Dendritic cell treated with granulocyte-macrophage colony-stimulating factor and Interleukin-4, amounts not matched to agents 40 ng/mL and 50 ng/mL, for 4 days (primary cell): ENCODE data around the gene DNAH12.
"Not testable (repeated sequence)": the region's sequence is repeated elsewhere in the genome, so short reads cannot be mapped to it uniquely, and the experiment has no call there.

Experiments used
- H3K27ac Mint-ChIP-seq: one replicate; pipeline ENCODE4 v1.8.0; 2022; ENCODE audit warnings: mild to moderate bottlenecking, mixed read lengths
- H3K27me3 Mint-ChIP-seq: one replicate; pipeline ENCODE4 v1.8.0; 2022; ENCODE audit warnings: mild to moderate bottlenecking, mixed read lengths
- H3K36me3 Mint-ChIP-seq: one replicate; pipeline ENCODE4 v1.8.0; 2022; ENCODE audit warnings: low read depth, mixed read lengths
- H3K4me1 Mint-ChIP-seq: one replicate; pipeline ENCODE4 v1.8.0; 2022; ENCODE audit warnings: low read depth, mixed read lengths
- H3K4me3 Mint-ChIP-seq: one replicate; pipeline ENCODE4 v1.8.0; 2022; ENCODE audit warnings: mild to moderate bottlenecking, moderate library complexity, mixed read lengths
- H3K9me3 Mint-ChIP-seq: one replicate; pipeline ENCODE4 v1.8.0; 2022; ENCODE audit warnings: mixed read lengths
- intact Hi-C: fragments of 100-400 bp; cut with micrococcal nuclease; formaldehyde crosslinking; loops from one replicate; pipeline ENCODE4 v1.15.0; 2022

The DNAH12 gene

GRCh38 chr3:57477193-57477592, 67.0 kb downstream of the DNAH12 start:
- H3K9me3 Mint-ChIP-seq, result peaks cover 35% of the 10 kb centered on the region
- H3K4me3 Mint-ChIP-seq, H3K27me3 Mint-ChIP-seq, H3K4me1 Mint-ChIP-seq, H3K36me3 Mint-ChIP-seq, intact Hi-C loops, H3K27ac Mint-ChIP-seq: not testable (repeated sequence)

GRCh38 chr3:57464801-57465200, 79.3 kb downstream of the DNAH12 start:
- Mint-ChIP-seq H3K4me3 (no peak overlapping the region), H3K36me3 (no peaks in the 10 kb centered on the region), H3K9me3 (no peaks in the 10 kb centered on the region), H3K27me3 (no peaks in the 10 kb centered on the region), H3K27ac (no peak overlapping the region), H3K4me1 (no peaks in the 10 kb centered on the region)
- intact Hi-C loops, result no loop called here

GRCh38 chr3:57464011-57464410, 80.1 kb downstream of the DNAH12 start:
- Mint-ChIP-seq H3K9me3 (no peaks in the 10 kb centered on the region), H3K27me3 (no peaks in the 10 kb centered on the region), H3K4me3 (no peak overlapping the region), H3K36me3 (no peaks in the 10 kb centered on the region), H3K27ac (no peak overlapping the region), H3K4me1 (no peaks in the 10 kb centered on the region)
- intact Hi-C loops, result no loop called here

GRCh38 chr3:57451150-57451846, 92.8 kb downstream of the DNAH12 start:
- intact Hi-C loops, result no loop called here
- Mint-ChIP-seq H3K4me1 (no peaks in the 10 kb centered on the region), H3K4me3 (no peak overlapping the region), H3K27me3 (no peaks in the 10 kb centered on the region), H3K27ac (no peak overlapping the region), H3K9me3 (no peaks in the 10 kb centered on the region), H3K36me3 (no peaks in the 10 kb centered on the region)

GRCh38 chr3:57449276-57449847, 94.8 kb downstream of the DNAH12 start:
- H3K4me1 Mint-ChIP-seq, intact Hi-C loops, H3K27ac Mint-ChIP-seq, H3K4me3 Mint-ChIP-seq, H3K36me3 Mint-ChIP-seq, H3K27me3 Mint-ChIP-seq, H3K9me3 Mint-ChIP-seq: not testable (repeated sequence)

GRCh38 chr3:57448489-57448888, 95.7 kb downstream of the DNAH12 start:
- H3K9me3 Mint-ChIP-seq, H3K4me3 Mint-ChIP-seq, H3K4me1 Mint-ChIP-seq, intact Hi-C loops, H3K27ac Mint-ChIP-seq, H3K36me3 Mint-ChIP-seq, H3K27me3 Mint-ChIP-seq: not testable (repeated sequence)

- intact Hi-C loops, result no loop called here
- Mint-ChIP-seq H3K9me3 (no peaks in the 10 kb centered on the region), H3K27me3 (peaks cover 1% of the 10 kb centered on the region), H3K4me3 (no peak overlapping the region), H3K27ac (no peak overlapping the region), H3K36me3 (no peaks in the 10 kb centered on the region), H3K4me1 (no peaks in the 10 kb centered on the region)
These were observed 97.8 kb downstream of the DNAH12 start for GRCh38 chr3:57446318-57446841.

GRCh38 chr3:57444469-57444868, 99.7 kb downstream of the DNAH12 start:
- no peaks in the 10 kb centered on the region for H3K4me1 Mint-ChIP-seq
- H3K27ac Mint-ChIP-seq, result no peak overlapping the region
- H3K9me3 Mint-ChIP-seq, result no peaks in the 10 kb centered on the region
- intact Hi-C loops, result no loop called here
- peaks cover 1% of the 10 kb centered on the region for H3K27me3 Mint-ChIP-seq
- H3K4me3 Mint-ChIP-seq, result no peak overlapping the region
- H3K36me3 Mint-ChIP-seq, result no peaks in the 10 kb centered on the region

- H3K4me1 Mint-ChIP-seq, H3K27ac Mint-ChIP-seq, H3K4me3 Mint-ChIP-seq, H3K36me3 Mint-ChIP-seq, intact Hi-C loops, H3K9me3 Mint-ChIP-seq, H3K27me3 Mint-ChIP-seq: not testable (repeated sequence)
These were observed 104.0 kb downstream of the DNAH12 start for GRCh38 chr3:57440144-57440543.

GRCh38 chr3:57438460-57438859, 105.7 kb downstream of the DNAH12 start:
- H3K4me1 Mint-ChIP-seq, H3K36me3 Mint-ChIP-seq, H3K27ac Mint-ChIP-seq, H3K27me3 Mint-ChIP-seq, H3K9me3 Mint-ChIP-seq, intact Hi-C loops, H3K4me3 Mint-ChIP-seq: not testable (repeated sequence)

- intact Hi-C loops, result no loop called here
- Mint-ChIP-seq H3K36me3 (no peaks in the 10 kb centered on the region), H3K27ac (no peak overlapping the region), H3K9me3 (no peaks in the 10 kb centered on the region), H3K27me3 (no peaks in the 10 kb centered on the region), H3K4me3 (no peak overlapping the region), H3K4me1 (no peaks in the 10 kb centered on the region)
These were observed 107.9 kb downstream of the DNAH12 start for GRCh38 chr3:57436195-57436761.

GRCh38 chr3:57434041-57434440, 110.1 kb downstream of the DNAH12 start:
- intact Hi-C loops, result no loop called here
- Mint-ChIP-seq H3K4me1 (no peaks in the 10 kb centered on the region), H3K27ac (no peak overlapping the region), H3K4me3 (no peak overlapping the region), H3K27me3 (peaks cover 1% of the 10 kb centered on the region), H3K9me3 (no peaks in the 10 kb centered on the region), H3K36me3 (no peaks in the 10 kb centered on the region)

- H3K36me3 Mint-ChIP-seq, result no peaks in the 10 kb centered on the region
- intact Hi-C loops, result no loop called here
- no peak overlapping the region for H3K4me3 Mint-ChIP-seq
- H3K27me3 Mint-ChIP-seq, result no peaks in the 10 kb centered on the region
- H3K27ac Mint-ChIP-seq, result no peak overlapping the region
- no peaks in the 10 kb centered on the region for H3K9me3 Mint-ChIP-seq
- H3K4me1 Mint-ChIP-seq, result no peaks in the 10 kb centered on the region
These were observed 120.8 kb downstream of the DNAH12 start for GRCh38 chr3:57423335-57423734.

GRCh38 chr3:57421336-57421735, 122.8 kb downstream of the DNAH12 start:
- Mint-ChIP-seq H3K27ac (no peak overlapping the region), H3K27me3 (no peaks in the 10 kb centered on the region), H3K9me3 (no peaks in the 10 kb centered on the region), H3K4me1 (no peaks in the 10 kb centered on the region), H3K4me3 (no peak overlapping the region), H3K36me3 (no peaks in the 10 kb centered on the region)
- intact Hi-C loops, result no loop called here

- no peak overlapping the region for H3K4me3 Mint-ChIP-seq
- no peak overlapping the region for H3K27ac Mint-ChIP-seq
- H3K27me3 Mint-ChIP-seq, result no peaks in the 10 kb centered on the region
- H3K4me1 Mint-ChIP-seq, result no peaks in the 10 kb centered on the region
- H3K9me3 Mint-ChIP-seq, result no peaks in the 10 kb centered on the region
- intact Hi-C loops, result no loop called here
- H3K36me3 Mint-ChIP-seq, result no peaks in the 10 kb centered on the region
These were observed 124.1 kb downstream of the DNAH12 start for GRCh38 chr3:57420001-57420400.
